NT2/D1 (cell line): Measurements from ENCODE around the gene SEMA3F.

Experiments used
- SUZ12 ChIP-seq: IDR thresholded peaks from 2 replicates; pipeline ENCODE4 v1.6.1; 2011; ENCODE audit not compliant: insufficient read length, insufficient read depth; ENCODE audit errors: extremely low read depth
- ZNF274 ChIP-seq: IDR thresholded peaks from 2 replicates; pipeline ENCODE4 v1.6.1; 2011; ENCODE audit warnings: mild to moderate bottlenecking, low read depth, low read length

GRCh38 chr3:50158530-50159146 lies 3.5 kb downstream of the SEMA3F start:
- TF ChIP-seq ZNF274: no peak
- no peak for TF ChIP-seq SUZ12
